ENCODE results near the gene TRIM3. TPM values are rescaled to one million over a fixed set of nuclear protein-coding genes. Genes with fewer than 3 reads are reported as not detected.

The TRIM3 gene
- total and polyA plus RNA-seq, 2 of the 4 experiments (the other 2 are of a cell fraction), result 13.8 to 22.3 TPM

GRCh38 chr11:6520265-6520664 lies 46.5 kb upstream of the TRIM3 start:
- H4K20me1 ChIP-seq (ENCODE audit: insufficient read depth, low read length), result no peaks in the 10 kb centered on the region
- no peak overlapping the region for H2BK20ac ChIP-seq (ENCODE audit: low read depth, low read length)
- peaks cover 3% of the 10 kb centered on the region; the same call in 1 of the 2 replicates for H3K36me3 ChIP-seq (ENCODE audit: control insufficient read depth, insufficient read depth, low read length)
- H4K5ac ChIP-seq (ENCODE audit: low read depth, low read length), result no peak overlapping the region
- H3K56ac ChIP-seq (ENCODE audit: extremely low read depth, insufficient read depth, low read length), result no peak overlapping the region
- no CpG with 5 or more reads among the region's 3 CpGs for WGBS, 2 experiments (ENCODE audit: extremely low coverage in 2 of 2, insufficient read length in 1 of 2)
- DNase-seq (no peak), ATAC-seq (ENCODE audit: low read depth) (no peak)
- no peak overlapping the region for H3K9ac ChIP-seq (ENCODE audit: low read depth, low read length)
- TF ChIP-seq USF2 (IDR thresholded peaks at IDR 0.05; ENCODE audit: low read depth, low read length) (no peak), FOS (IDR thresholded peaks at IDR 0.05; ENCODE audit: low read depth, low read length) (no peak), POLR2A (IDR thresholded peaks at IDR 0.05; ENCODE audit: low read depth, low read length) (no peak), BHLHE40 (IDR thresholded peaks at IDR 0.05; ENCODE audit: low read depth, low read length) (no peak), MAFK (IDR thresholded peaks at IDR 0.05; ENCODE audit: low read depth, low read length) (no peak), NFE2L2 (IDR thresholded peaks at IDR 0.05; ENCODE audit: low read depth, low read length) (no peak), SMC3 (IDR thresholded peaks at IDR 0.05; ENCODE audit: low read depth, low read length) (no peak), MAZ (IDR thresholded peaks at IDR 0.05; ENCODE audit: borderline replicate concordance, low read depth, low read length) (no peak), CTCF (conservative IDR thresholded peaks at IDR 0.05; ENCODE audit: low read depth, low read length) (no peak), RFX5 (IDR thresholded peaks at IDR 0.05; ENCODE audit: low read depth, low read length) (no peak), ELK1 (IDR thresholded peaks at IDR 0.05; ENCODE audit: borderline replicate concordance, low read depth, low read length) (no peak), RAD21 (IDR thresholded peaks at IDR 0.05; ENCODE audit: low read length) (no peak)
- peaks cover 6% of the 10 kb centered on the region; the same call in 1 of the 2 replicates for H3K9me1 ChIP-seq (ENCODE audit: insufficient read depth, low read length)
- H3K27ac ChIP-seq (ENCODE audit: insufficient read depth, low read length), result no peak overlapping the region
- no peak overlapping the region for H4K8ac ChIP-seq (ENCODE audit: low read depth in 2 of 2, low read length in 2 of 2)
- no peak overlapping the region for H2BK5ac ChIP-seq (ENCODE audit: low read depth, low read length, poor library complexity, severe bottlenecking)
- dilution Hi-C loops (cut with HindIII; ENCODE audit: low sequenced_read_pairs, unreplicated experiment) (no loop called here), intact Hi-C loops (cut with micrococcal nuclease) (loop anchor here (5.0 kb wide), 1 partner anchor 553 kb away; the partner anchor contains the start of gene OR56A5), in situ Hi-C loops (cut with MboI; ENCODE audit: low sequenced_read_pairs) (no loop called here)
- H2AK9ac ChIP-seq (replicated peaks; ENCODE audit: low read depth, low read length, poor library complexity), result no peak overlapping the region
- H3K4me2 ChIP-seq (ENCODE audit: low read depth, low read length), result no peak overlapping the region
- H2BK15ac ChIP-seq (ENCODE audit: low read depth, low read length), result no peak overlapping the region
- no peak overlapping the region for H3K4me3 ChIP-seq (ENCODE audit: insufficient read depth, low read depth, low read length)
- ChIA-PET CTCF (no interaction called here), POLR2A (ENCODE audit: unreplicated experiment) (no interaction called here)
- no peak overlapping the region for H2AK5ac ChIP-seq (ENCODE audit: low read depth, low read length)
- no peaks in the 10 kb centered on the region for H3K27me3 ChIP-seq (ENCODE audit: control insufficient read depth, insufficient read depth, low read length)
- H3K14ac ChIP-seq (replicated peaks; ENCODE audit: low read depth, low read length), result no peak overlapping the region
- H3K79me1 ChIP-seq (ENCODE audit: low read depth in 1 of 2, low read length in 2 of 2), result no peaks in the 10 kb centered on the region
- H3K4ac ChIP-seq (ENCODE audit: low read depth, low read length), result no peak overlapping the region
- H4K91ac ChIP-seq (ENCODE audit: insufficient read depth, low read depth, low read length), result no peak overlapping the region
- no peak overlapping the region for H2BK120ac ChIP-seq (ENCODE audit: low read depth, low read length)
- no TSS peak for BruUV-seq (replicated peaks)
- H3K9me3 ChIP-seq (ENCODE audit: control insufficient read depth, insufficient read depth, low read length), result no peaks in the 10 kb centered on the region
- 0 out of 2 replicates have a peak, but pooled peaks cover 2% of the 10 kb centered on the region for H3K4me1 ChIP-seq (ENCODE audit: control insufficient read depth, insufficient read depth, low read length)
- no peak overlapping the region for H2AFZ ChIP-seq (replicated peaks; ENCODE audit: low read length, poor library complexity)
- no peak overlapping the region for H3K18ac ChIP-seq (ENCODE audit: low read depth, low read length)
- no peak overlapping the region for H3K23ac ChIP-seq (ENCODE audit: low read depth, low read length)
